Neural cell (in vitro differentiated cells): ENCODE data around the gene PCSK9. TPM values are rescaled to one million over a fixed set of nuclear protein-coding genes. Genes with fewer than 3 reads are reported as not detected.

Experiments
- H2AFZ ChIP-seq: fragments of 200-600, 300-800 bp; sonication (generic), shearing (Covaris generic); 2 replicates; pipeline ENCODE4 v1.6.0; 2014; ENCODE audit warnings: low read depth, mild to moderate bottlenecking, antibody characterized with exemption, low read length, moderate library complexity
- H3F3A ChIP-seq: fragments of 200-600 bp; shearing (Covaris generic); 2 replicates; pipeline ENCODE4 v1.6.1; 2016; ENCODE audit warnings: mild to moderate bottlenecking, moderate library complexity, mixed read lengths, antibody characterized with exemption, low read length; ENCODE audit not compliant: insufficient read depth, poor library complexity, severe bottlenecking
- H3K27ac ChIP-seq: fragments of 200-600, 300-800 bp; sonication (generic), shearing (Covaris generic); 2 replicates; pipeline ENCODE4 v1.5.1; 2014; ENCODE audit warnings: mild to moderate bottlenecking, low read length, moderate library complexity
- H3K27me3 ChIP-seq: fragments of 300-800, 200-600 bp; sonication (generic), shearing (Covaris generic); 2 replicates; pipeline ENCODE4 v1.6.0; 2014; ENCODE audit warnings: mild to moderate bottlenecking, low read depth, low read length, moderate library complexity; ENCODE audit not compliant: insufficient read depth
- H3K36me3 ChIP-seq: fragments of 300-800, 200-600 bp; sonication (generic), shearing (Covaris generic); 2 replicates; pipeline ENCODE4 v1.5.1; 2014; ENCODE audit warnings: mild to moderate bottlenecking, antibody characterized with exemption, low read length, moderate library complexity; ENCODE audit not compliant: insufficient read depth
- H3K4me2 ChIP-seq: fragments of 300-800, 200-600 bp; sonication (generic), shearing (Covaris generic); 2 replicates; pipeline ENCODE4 v1.6.0; 2014; ENCODE audit warnings: mild to moderate bottlenecking, low read length
- H3K4me3 ChIP-seq: fragments of 300-800, 200-600 bp; sonication (generic), shearing (Covaris generic); 2 replicates; pipeline ENCODE4 v1.5.1; 2014; ENCODE audit warnings: mild to moderate bottlenecking, low read length, moderate library complexity
- H3K79me2 ChIP-seq: fragments of 200-600 bp; shearing (Covaris generic); replicated peaks from 2 replicates; pipeline ENCODE4 v1.6.0; 2014; ENCODE audit warnings: mild to moderate bottlenecking, low read length, moderate library complexity; ENCODE audit not compliant: insufficient read depth
- H3K9ac ChIP-seq: fragments of 300-800, 200-600 bp; sonication (generic), shearing (Covaris generic); 2 replicates; pipeline ENCODE4 v1.6.1; 2016; ENCODE audit warnings: mild to moderate bottlenecking, low read length, mixed read lengths
- H3K9me2 ChIP-seq: fragments of 200-600 bp; shearing (Covaris generic); 2 replicates; pipeline ENCODE4 v1.6.1; 2016; ENCODE audit warnings: mild to moderate bottlenecking, low read length, mixed read lengths; ENCODE audit not compliant: insufficient read depth
- H3K9me3 ChIP-seq: fragments of 200-600, 300-800 bp; sonication (generic), shearing (Covaris generic); 2 replicates; pipeline ENCODE4 v1.6.1; 2016; ENCODE audit warnings: mild to moderate bottlenecking, mixed run types, low read length, moderate library complexity, mixed read lengths
- H4K20me1 ChIP-seq: fragments of 200-600 bp; shearing (Covaris generic); 2 replicates; pipeline ENCODE4 v1.6.1; 2016; ENCODE audit warnings: mild to moderate bottlenecking, mixed run types; ENCODE audit not compliant: insufficient read depth
- EP300 ChIP-seq: fragments of 450-650 bp; conservative IDR thresholded peaks from 2 replicates; pipeline ENCODE4 v1.6.1; 2014; ENCODE audit warnings: antibody characterized with exemption, mild to moderate bottlenecking, moderate library complexity; ENCODE audit not compliant: poor library complexity, severe bottlenecking
- EZH2 ChIP-seq: fragments of 200-600, 300-800 bp; shearing (Covaris generic), sonication (generic); IDR thresholded peaks from 2 replicates; pipeline ENCODE4 v1.6.1; 2014; ENCODE audit warnings: antibody characterized with exemption, low read length, borderline replicate concordance, mild to moderate bottlenecking; ENCODE audit not compliant: insufficient read depth, poor library complexity, severe bottlenecking
- MXI1 ChIP-seq: fragments of 450-650 bp; conservative IDR thresholded peaks from 2 replicates; pipeline ENCODE4 v1.6.1; 2014; ENCODE audit warnings: antibody characterized with exemption, mild to moderate bottlenecking; ENCODE audit not compliant: poor library complexity, severe bottlenecking
- POLR2AphosphoS5 ChIP-seq: IDR thresholded peaks from 2 replicates; pipeline ENCODE4 v1.6.1; 2012
- RAD21 ChIP-seq: fragments of 450-650 bp; conservative IDR thresholded peaks from 2 replicates; pipeline ENCODE4 v1.6.1; 2014; ENCODE audit warnings: antibody characterized with exemption, mild to moderate bottlenecking, moderate library complexity
- SMC3 ChIP-seq: fragments of 450-650 bp; conservative IDR thresholded peaks from 2 replicates; pipeline ENCODE4 v1.6.1; 2014; ENCODE audit warnings: antibody characterized with exemption, mild to moderate bottlenecking, moderate library complexity; ENCODE audit not compliant: poor library complexity
- TAF1 ChIP-seq: IDR thresholded peaks from 2 replicates; pipeline ENCODE4 v1.6.1; 2012; ENCODE audit warnings: low read depth
- polyA plus RNA-seq: library from polyadenylated mRNA; depleted of rRNA; stranded (reverse); fragments of >200 nt; gene quantifications from 2 replicates; pipeline ENCODE4 v1.2.3, GENCODE V29; 2014
- TF ChIP-seq, protein P1 (sequence below): IDR thresholded peaks from 2 replicates; pipeline ENCODE4 v1.6.1; 2012; ENCODE audit warnings: borderline replicate concordance
- TF ChIP-seq, protein P2 (sequence below): fragments of 450-650 bp; IDR thresholded peaks from 2 replicates; pipeline ENCODE4 v1.5.1; 2014; ENCODE audit warnings: antibody characterized with exemption, mild to moderate bottlenecking, moderate library complexity; ENCODE audit not compliant: poor library complexity, severe bottlenecking

Gene PCSK9
- polyA plus RNA-seq, 1 donor from 2014 or later = not detected

DNA sequence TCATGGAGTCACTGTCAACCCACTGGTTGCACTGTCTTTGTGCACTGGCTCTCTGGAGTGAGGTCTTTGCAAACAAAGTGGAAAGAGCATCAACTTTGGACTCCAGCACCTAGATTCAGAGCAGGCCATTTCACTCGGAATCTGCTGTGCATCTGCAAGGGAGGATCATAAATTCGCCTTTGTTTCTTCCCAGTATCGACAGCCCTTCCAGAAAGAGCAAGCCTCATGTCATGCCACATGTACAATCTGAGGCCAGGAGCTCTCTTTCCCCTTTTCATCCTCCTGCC lies 853 bp upstream of the PCSK9 start:
- Histone ChIP-seq H3F3A (no peaks in the 10 kb centered on the region), H2AFZ (no peak overlapping the region), H3K9ac (no peak overlapping the region), H3K36me3 (no peaks in the 10 kb centered on the region), H3K9me3 (no peaks in the 10 kb centered on the region), H3K4me3 (no peak overlapping the region), H3K27ac (no peak overlapping the region), H3K9me2 (no peaks in the 10 kb centered on the region), H4K20me1 (no peaks in the 10 kb centered on the region), H3K79me2 (no peaks in the 10 kb centered on the region), H3K4me2 (no peak overlapping the region), H3K27me3 (peaks cover 49% of the 10 kb centered on the region)
- TF ChIP-seq POLR2AphosphoS5 = no peak
- TF ChIP-seq EZH2 = no peak
- TF ChIP-seq RAD21 = no peak
- no peak for TF ChIP-seq TAF1

GRCh38 chr1:55038974-55039341 lies 390 bp upstream of the PCSK9 start:
- Histone ChIP-seq H3K79me2 (no peaks in the 10 kb centered on the region), H4K20me1 (no peaks in the 10 kb centered on the region), H2AFZ (no peak overlapping the region), H3K9ac (no peak overlapping the region), H3K27me3 (peaks cover 49% of the 10 kb centered on the region), H3K9me3 (no peaks in the 10 kb centered on the region), H3K4me3 (peak overlapping the region; percentile 65), H3F3A (no peaks in the 10 kb centered on the region), H3K4me2 (no peak overlapping the region), H3K27ac (no peak overlapping the region), H3K9me2 (no peaks in the 10 kb centered on the region), H3K36me3 (no peaks in the 10 kb centered on the region)
- TF ChIP-seq EP300 (no peak), SMC3 (no peak), MXI1 (no peak), EZH2 (no peak)

GRCh38 chr1:55040083-55040932 lies 960 bp downstream of the PCSK9 start:
- no peak overlapping the region for H3K9ac ChIP-seq
- H3K27ac ChIP-seq = no peak overlapping the region
- no peaks in the 10 kb centered on the region for H3K9me3 ChIP-seq
- peaks cover 49% of the 10 kb centered on the region for H3K27me3 ChIP-seq
- no peaks in the 10 kb centered on the region for H3K9me2 ChIP-seq
- TF ChIP-seq EZH2 = peak; percentile 28
- no peak for TF ChIP-seq POLR2AphosphoS5
- no peak for TF ChIP-seq EP300
- TF ChIP-seq RAD21 = no peak
- TF ChIP-seq, protein P1, sequence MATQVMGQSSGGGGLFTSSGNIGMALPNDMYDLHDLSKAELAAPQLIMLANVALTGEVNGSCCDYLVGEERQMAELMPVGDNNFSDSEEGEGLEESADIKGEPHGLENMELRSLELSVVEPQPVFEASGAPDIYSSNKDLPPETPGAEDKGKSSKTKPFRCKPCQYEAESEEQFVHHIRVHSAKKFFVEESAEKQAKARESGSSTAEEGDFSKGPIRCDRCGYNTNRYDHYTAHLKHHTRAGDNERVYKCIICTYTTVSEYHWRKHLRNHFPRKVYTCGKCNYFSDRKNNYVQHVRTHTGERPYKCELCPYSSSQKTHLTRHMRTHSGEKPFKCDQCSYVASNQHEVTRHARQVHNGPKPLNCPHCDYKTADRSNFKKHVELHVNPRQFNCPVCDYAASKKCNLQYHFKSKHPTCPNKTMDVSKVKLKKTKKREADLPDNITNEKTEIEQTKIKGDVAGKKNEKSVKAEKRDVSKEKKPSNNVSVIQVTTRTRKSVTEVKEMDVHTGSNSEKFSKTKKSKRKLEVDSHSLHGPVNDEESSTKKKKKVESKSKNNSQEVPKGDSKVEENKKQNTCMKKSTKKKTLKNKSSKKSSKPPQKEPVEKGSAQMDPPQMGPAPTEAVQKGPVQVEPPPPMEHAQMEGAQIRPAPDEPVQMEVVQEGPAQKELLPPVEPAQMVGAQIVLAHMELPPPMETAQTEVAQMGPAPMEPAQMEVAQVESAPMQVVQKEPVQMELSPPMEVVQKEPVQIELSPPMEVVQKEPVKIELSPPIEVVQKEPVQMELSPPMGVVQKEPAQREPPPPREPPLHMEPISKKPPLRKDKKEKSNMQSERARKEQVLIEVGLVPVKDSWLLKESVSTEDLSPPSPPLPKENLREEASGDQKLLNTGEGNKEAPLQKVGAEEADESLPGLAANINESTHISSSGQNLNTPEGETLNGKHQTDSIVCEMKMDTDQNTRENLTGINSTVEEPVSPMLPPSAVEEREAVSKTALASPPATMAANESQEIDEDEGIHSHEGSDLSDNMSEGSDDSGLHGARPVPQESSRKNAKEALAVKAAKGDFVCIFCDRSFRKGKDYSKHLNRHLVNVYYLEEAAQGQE = no peak
- TF ChIP-seq, protein P2, sequence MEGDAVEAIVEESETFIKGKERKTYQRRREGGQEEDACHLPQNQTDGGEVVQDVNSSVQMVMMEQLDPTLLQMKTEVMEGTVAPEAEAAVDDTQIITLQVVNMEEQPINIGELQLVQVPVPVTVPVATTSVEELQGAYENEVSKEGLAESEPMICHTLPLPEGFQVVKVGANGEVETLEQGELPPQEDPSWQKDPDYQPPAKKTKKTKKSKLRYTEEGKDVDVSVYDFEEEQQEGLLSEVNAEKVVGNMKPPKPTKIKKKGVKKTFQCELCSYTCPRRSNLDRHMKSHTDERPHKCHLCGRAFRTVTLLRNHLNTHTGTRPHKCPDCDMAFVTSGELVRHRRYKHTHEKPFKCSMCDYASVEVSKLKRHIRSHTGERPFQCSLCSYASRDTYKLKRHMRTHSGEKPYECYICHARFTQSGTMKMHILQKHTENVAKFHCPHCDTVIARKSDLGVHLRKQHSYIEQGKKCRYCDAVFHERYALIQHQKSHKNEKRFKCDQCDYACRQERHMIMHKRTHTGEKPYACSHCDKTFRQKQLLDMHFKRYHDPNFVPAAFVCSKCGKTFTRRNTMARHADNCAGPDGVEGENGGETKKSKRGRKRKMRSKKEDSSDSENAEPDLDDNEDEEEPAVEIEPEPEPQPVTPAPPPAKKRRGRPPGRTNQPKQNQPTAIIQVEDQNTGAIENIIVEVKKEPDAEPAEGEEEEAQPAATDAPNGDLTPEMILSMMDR = no peak
- TF ChIP-seq SMC3 = no peak
- no peaks in the 10 kb centered on the region for H4K20me1 ChIP-seq
- H3K79me2 ChIP-seq = no peaks in the 10 kb centered on the region
- H3K4me2 ChIP-seq = no peak overlapping the region
- H3K4me3 ChIP-seq = peak overlapping the region; percentile 65
- H2AFZ ChIP-seq = no peak overlapping the region
- no peaks in the 10 kb centered on the region for H3F3A ChIP-seq
- no peaks in the 10 kb centered on the region for H3K36me3 ChIP-seq
